ENCODE measurements around the gene MPZL1. TPM values are rescaled to one million over a fixed set of nuclear protein-coding genes. Genes with fewer than 3 reads are reported as not detected.

Gene MPZL1
- total and polyA plus RNA-seq, 2 of the 13 experiments (the other 11 are each of a cell fraction or from before 2014, with no cell fraction given): 38.0 to 68.7 TPM

DNA sequence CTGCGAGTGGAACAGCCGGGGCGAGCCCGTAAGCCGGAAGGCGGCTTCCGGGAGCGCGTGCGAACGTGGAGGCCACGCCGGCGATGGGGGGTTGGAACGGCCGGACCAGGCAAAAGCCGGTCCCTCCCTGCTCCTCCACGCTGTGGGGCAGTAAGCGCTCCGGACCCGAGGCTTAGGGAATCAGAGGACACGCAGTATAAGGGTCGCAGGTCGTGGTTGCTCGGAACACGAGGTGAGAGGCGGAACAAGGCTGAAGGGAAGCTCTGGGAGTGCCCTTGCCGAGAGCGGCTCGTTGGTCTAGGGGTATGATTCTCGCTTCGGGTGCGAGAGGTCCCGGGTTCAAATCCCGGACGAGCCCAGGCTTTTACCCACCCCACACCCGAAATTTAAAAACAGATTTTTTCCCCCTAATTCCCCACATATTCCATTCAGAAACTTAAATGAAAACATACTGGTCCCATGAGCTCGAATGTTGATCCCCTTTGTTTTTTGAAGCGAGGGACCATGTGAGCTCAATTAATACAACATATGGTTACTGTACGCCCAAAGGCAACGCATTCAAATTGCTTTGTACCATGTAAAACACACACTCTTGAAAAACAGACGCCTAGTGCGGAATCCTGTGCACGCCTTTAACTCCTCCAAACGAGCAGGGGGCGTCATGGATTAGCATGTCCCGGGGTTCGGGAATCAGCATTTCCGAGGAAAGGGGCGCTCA, 7.2 kb upstream of the MPZL1 start (continued):
- peak; percentile 64; the same call in 1 of the 2 replicates for TF ChIP-seq ZNF318 (CRISPR knock-in tag; IDR thresholded peaks at IDR 0.05)
- no peak; the same call in 1 of the 2 replicates for TF ChIP-seq ZNF510 (CRISPR knock-in tag; IDR thresholded peaks at IDR 0.05; ENCODE audit: low read depth)
- 0 out of 2 replicates have a peak, but pooled peaks have one; percentile 28 for TF ChIP-seq TP53 (CRISPR knock-in tag; conservative IDR thresholded peaks at IDR 0.05)
- TF ChIP-seq MAF1 (CRISPR knock-in tag; IDR thresholded peaks at IDR 0.05; ENCODE audit: borderline replicate concordance): peak; percentile 99
- no peak for TF ChIP-seq EP300 (IDR thresholded peaks at IDR 0.05; ENCODE audit: low read depth in 2 of 2, low read length in 2 of 2)
- no peak for TF ChIP-seq EP300 (CRISPR knock-in tag; IDR thresholded peaks at IDR 0.05; ENCODE audit: borderline replicate concordance)
- TF ChIP-seq YEATS4 (CRISPR knock-in tag; IDR thresholded peaks at IDR 0.05; ENCODE audit: borderline replicate concordance): peak; percentile 95
- no peak for TF ChIP-seq ZNF30 (CRISPR knock-in tag; IDR thresholded peaks at IDR 0.05)
- peak; percentile 25; the same call in 1 of the 2 replicates for TF ChIP-seq SIN3B (IDR thresholded peaks at IDR 0.05; ENCODE audit: low read length)
- TF ChIP-seq ATF7-NPFF (CRISPR knock-in tag; IDR thresholded peaks at IDR 0.05; ENCODE audit: low read depth): peak; percentile 35; the same call in 1 of the 2 replicates
- peak; percentile 78 for TF ChIP-seq GFI1 (CRISPR knock-in tag; IDR thresholded peaks at IDR 0.05; ENCODE audit: borderline replicate concordance)
- TF ChIP-seq, protein P1, sequence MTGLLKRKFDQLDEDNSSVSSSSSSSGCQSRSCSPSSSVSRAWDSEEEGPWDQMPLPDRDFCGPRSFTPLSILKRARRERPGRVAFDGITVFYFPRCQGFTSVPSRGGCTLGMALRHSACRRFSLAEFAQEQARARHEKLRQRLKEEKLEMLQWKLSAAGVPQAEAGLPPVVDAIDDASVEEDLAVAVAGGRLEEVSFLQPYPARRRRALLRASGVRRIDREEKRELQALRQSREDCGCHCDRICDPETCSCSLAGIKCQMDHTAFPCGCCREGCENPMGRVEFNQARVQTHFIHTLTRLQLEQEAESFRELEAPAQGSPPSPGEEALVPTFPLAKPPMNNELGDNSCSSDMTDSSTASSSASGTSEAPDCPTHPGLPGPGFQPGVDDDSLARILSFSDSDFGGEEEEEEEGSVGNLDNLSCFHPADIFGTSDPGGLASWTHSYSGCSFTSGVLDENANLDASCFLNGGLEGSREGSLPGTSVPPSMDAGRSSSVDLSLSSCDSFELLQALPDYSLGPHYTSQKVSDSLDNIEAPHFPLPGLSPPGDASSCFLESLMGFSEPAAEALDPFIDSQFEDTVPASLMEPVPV (CRISPR knock-in tag; IDR thresholded peaks at IDR 0.05): peak; percentile 92
- TF ChIP-seq KDM5B (CRISPR knock-in tag; IDR thresholded peaks at IDR 0.05; ENCODE audit: borderline replicate concordance): no peak; the same call in 1 of the 2 replicates
- TF ChIP-seq ZNF260 (CRISPR knock-in tag; IDR thresholded peaks at IDR 0.05; ENCODE audit: borderline replicate concordance, low read depth): no peak
- no peak for TF ChIP-seq MZF1 (CRISPR knock-in tag; IDR thresholded peaks at IDR 0.05; ENCODE audit: borderline replicate concordance)
- 0 out of 2 replicates have a peak, but pooled peaks have one; percentile 38 for TF ChIP-seq ADNP (CRISPR knock-in tag; IDR thresholded peaks at IDR 0.05)
- TF ChIP-seq AKAP8 (CRISPR knock-in tag; IDR thresholded peaks at IDR 0.05): no peak
- TF ChIP-seq ZFX (CRISPR knock-in tag; IDR thresholded peaks at IDR 0.05; ENCODE audit: low read depth): peak; percentile 82
- peak; percentile 91; the same call in 1 of the 2 replicates for TF ChIP-seq ZFP82 (CRISPR knock-in tag; IDR thresholded peaks at IDR 0.05; ENCODE audit: borderline replicate concordance)
- peak; percentile 98 for TF ChIP-seq ZNF24 (IDR thresholded peaks at IDR 0.05)
